Left renal cortex interstitium (tissue), 4 donors: ENCODE data around the gene TRAP1. TPM values are rescaled to one million over a fixed set of nuclear protein-coding genes. Genes with fewer than 3 reads are reported as not detected.

Experiments used
- DNase-seq, 4 donors: peaks; one replicate each; pipeline ENCODE4 v3.0.0-alpha.2; 2013; ENCODE audit warnings: low read depth in 4 of 4, low spot score in 2 of 4, missing footprints in 1 of 4
- polyA plus RNA-seq, 4 donors: library from polyadenylated mRNA; unstranded; fragments of 120-200 nt; gene quantifications; one replicate each; pipeline ENCODE4 v1.2.1, GENCODE V29; 2013; ENCODE audit not compliant: insufficient read length in 4 of 4

Gene TRAP1
- polyA plus RNA-seq = 100 to 1,000 TPM in 3 of 4 donors, 10 to 100 TPM in 1; 94.7 to 121 (median 109) TPM

- peak in 3 of 4 donors; percentile 50 to 63 (median 60) for DNase-seq
Measured at GRCh38 chr16:3717235-3718018, at the start of gene TRAP1. TSS of gene TRAP1 (minus strand) at chr16:3717524. CDS start at chr16:3717508, 16 bp downstream.

GRCh38 chr16:3766177-3766576 is 48.9 kb upstream of the TRAP1 start:
- no peak for DNase-seq

- DNase-seq = no peak
Measured at GRCh38 chr16:3764409-3764808, 47.1 kb upstream of the TRAP1 start.

GRCh38 chr16:3762107-3762750 is 44.9 kb upstream of the TRAP1 start:
- DNase-seq = no peak

GRCh38 chr16:3761375-3762106 is 44.2 kb upstream of the TRAP1 start:
- DNase-seq = no peak

DNA sequence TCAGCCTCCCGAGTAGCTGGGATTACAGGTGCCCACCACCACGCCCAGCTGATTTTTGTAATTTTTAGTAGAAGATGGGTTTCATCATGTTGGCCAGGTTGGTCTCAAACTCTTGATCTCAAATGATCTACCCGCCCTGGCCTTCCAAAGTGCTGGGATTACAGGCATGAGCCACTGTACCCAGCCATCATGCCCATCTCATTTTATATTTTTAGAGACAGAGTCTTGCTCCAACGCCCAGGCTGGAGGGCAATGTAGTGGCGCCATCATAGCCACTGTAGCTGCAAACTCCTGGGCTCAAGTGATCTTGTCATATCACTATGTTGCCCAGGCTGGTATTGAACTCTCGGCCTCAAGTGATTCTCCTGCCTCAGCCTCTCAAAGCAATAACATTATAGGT is 43.2 kb upstream of the TRAP1 start:
- no peak for DNase-seq

- DNase-seq = no peak
Measured at GRCh38 chr16:3759736-3760135, 42.4 kb upstream of the TRAP1 start.

DNA sequence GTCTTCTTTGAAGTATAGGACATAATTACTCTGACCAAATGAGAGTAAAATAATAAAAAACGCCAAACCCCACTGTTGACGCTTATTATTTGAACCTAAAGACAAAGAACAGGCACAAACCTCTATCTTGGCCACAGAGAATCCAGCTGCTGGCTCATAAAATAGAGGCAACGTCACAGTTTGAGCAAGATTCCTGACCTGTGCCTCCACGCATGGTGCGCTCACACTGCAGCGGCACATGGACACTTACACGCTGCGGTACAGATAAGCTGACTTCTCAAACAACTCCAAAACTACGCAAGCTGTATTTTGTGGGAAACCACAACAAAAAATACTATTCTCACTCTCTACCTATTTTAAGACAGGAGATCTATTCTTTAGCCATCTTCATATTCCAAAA is 38.8 kb upstream of the TRAP1 start:
- DNase-seq = no peak

GRCh38 chr16:3755249-3755648 is 37.9 kb upstream of the TRAP1 start:
- DNase-seq = no peak

GRCh38 chr16:3754772-3755171 is 37.4 kb upstream of the TRAP1 start:
- DNase-seq = no peak

DNA sequence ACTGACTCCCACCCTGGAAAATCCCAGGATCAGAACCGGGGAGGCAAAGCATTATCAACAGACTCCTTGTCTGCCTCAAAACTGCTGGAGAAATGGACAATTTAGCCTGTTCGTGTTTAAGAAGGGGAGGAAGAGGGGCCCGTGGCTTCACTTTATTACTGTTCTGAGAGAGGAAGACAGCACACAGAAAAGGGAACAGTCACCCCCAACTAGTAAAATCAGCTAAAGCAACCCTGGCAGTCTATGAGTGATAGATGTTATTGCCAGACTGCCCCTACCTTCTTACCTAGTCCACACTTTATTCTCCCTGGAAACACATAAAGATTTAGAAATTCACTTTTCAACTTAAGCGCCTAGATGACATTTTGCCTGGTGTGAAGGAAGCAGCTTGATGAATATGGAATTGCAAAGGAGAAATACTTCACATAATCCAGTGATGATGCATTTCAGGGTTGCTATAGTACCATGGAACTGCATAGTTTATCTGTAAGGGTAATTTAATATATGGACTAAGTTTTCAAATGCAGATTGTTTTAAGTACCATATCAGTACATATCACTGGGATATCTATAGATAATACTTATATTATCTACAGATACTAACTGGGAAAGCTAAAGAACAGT is 36.9 kb upstream of the TRAP1 start:
- DNase-seq = no peak

DNA sequence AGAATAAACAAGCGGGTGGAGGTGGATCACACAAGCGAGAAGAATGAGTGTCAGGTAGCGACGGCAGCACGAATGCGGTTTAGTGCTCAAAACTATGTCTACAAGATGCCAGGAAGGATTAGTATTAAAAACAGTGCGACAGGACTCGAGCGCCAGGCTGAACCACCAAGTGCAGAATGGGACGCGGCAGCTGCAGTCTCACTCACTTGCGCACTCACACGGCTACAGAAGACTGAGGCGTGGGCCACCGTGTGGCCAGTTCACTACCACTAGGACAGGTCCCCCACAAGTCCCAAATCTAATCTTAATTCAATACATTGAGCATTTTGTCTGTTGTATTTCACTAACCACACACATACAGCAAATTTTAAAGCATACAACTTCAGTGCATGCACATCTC is 35.7 kb upstream of the TRAP1 start:
- DNase-seq = no peak

DNA sequence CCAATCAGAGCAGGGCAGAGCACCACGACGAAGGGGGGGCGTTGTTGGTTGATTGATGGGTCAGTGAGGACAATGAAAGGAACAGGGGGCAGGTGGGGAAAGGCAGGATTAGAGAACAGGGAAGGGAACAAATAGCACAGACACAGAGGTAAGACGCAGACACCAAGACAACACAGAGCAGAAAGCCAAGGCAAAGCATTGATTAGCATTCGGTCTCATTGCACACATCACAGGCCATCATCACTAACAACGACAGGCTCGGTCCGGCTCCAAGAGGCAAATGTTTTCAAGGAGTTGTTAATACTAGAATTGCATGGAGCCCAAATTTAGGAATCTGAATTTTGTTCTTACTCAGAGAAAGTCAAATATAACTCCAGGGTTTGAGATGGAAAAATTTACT is 34.6 kb upstream of the TRAP1 start:
- DNase-seq = no peak

DNA sequence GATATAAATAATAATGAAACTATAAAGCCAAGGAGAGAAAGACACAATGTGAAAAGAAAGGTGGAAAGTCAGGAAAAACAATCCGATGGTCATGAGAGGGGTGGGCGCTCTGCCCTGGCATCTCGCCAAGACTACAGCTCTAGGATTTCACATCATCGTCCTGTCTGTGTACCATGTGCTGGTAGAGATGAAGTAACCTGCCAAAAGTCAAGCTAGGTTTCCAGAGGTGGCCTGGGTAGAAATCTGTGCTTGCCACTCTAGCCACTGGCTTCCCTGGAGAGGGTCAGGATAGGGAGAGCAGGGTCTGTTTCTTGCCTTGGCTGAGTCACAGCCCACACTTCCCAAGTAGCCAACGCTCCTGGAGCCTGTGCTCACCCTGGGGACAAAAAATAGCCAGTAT is 31.0 kb upstream of the TRAP1 start:
- DNase-seq = no peak

DNA sequence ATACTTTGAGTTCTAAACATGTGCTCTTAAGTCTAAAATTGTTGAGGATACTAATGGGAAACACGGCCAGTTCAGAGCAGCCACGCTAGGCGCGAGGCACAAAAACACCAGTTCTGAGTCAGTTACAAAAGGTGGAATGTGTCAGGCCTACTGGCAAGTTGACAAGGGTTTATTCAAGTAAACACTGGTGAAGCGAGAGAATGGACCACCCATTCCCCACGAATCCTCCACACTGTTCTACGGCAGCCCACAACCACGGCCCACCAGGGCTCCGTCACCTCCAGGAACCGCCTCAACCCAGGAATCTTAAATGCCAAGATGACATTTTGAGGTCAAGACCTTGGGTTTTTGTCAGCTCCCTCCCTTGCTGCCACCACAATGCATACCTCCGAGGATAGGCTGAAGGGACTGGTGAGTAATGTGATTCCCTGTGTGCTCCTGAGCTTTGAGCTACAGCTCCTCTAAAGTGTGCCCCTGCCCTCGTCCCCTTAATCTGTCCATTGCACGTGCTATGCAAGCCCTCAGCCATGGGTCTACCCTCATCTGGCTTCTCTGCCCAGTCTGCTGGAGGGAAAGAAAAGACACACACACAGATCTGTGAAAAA is 28.5 kb upstream of the TRAP1 start:
- DNase-seq = no peak

- no peak for DNase-seq
Measured at GRCh38 chr16:3744018-3744417, 26.7 kb upstream of the TRAP1 start.

DNA sequence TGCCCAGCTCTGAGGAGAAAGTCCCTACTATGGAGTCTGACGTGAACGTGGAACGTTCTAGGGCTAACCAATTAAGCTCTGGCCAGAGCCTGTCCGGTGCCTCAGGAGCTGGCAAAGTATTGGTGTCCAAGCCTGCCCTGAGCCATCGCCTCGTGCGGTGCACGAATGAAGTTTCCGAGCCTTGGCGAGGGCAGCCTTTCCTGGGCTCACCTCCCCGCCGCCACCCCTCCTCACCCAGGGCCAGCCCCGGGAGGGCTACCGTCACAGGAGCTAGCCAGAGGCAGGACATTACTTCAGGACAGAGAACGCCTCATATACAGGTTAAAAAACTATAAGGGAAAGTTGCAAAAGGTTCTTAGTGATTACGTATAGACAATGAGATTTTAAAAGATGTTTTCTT is 23.6 kb upstream of the TRAP1 start:
- DNase-seq = no peak

GRCh38 chr16:3740186-3740585 is 22.9 kb upstream of the TRAP1 start:
- DNase-seq = no peak

DNA sequence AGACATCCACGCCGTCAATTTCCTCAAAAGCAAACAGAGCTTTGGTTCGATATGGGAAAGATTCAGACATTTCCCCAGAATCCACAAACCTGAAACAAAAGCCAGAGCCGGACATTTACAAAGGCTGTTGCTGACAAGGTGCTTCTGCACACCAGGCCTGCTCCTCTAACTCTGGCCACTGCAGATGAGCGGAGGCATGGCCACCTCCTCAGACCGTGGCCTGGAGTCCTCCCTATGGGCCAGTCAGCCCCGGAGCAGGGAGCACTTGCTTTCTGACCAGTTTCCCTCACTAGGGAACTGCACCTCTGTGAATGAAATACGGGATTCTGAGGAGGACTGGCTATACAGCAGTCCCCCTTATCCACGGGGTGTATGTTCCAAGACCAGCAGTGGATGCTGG is 22.3 kb upstream of the TRAP1 start:
- DNase-seq = no peak

DNA sequence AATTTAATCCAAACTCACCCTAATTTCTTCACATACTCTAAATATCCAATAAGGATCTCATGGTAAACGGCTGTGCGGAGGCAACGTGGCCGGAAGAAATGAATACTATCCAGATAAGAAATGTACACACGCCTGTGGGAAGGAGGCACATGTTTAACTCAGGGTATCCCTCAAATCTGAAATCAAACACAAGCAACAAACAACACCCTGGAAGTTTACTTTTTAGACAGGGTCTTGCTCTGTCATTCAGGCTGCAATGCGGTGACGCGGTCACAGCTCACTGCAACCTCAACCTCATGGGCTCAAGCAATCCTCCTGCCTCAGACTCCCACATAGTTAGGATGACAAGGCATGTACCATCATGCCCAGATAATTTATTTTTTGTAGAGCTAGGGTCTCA is 21.2 kb upstream of the TRAP1 start:
- DNase-seq = no peak

- DNase-seq = no peak
Measured at GRCh38 chr16:3738128-3738527, 20.8 kb upstream of the TRAP1 start.
